ENCODE results near the gene KRT17.

GRCh38 chr17:41647940-41648410, 23.6 kb upstream of the KRT17 start:
- TF ChIP-seq CTCF (IDR thresholded peaks at IDR 0.05) = peak; percentile 89 to 97 (median 94)
- no peak for TF ChIP-seq POLR2A (IDR thresholded peaks at IDR 0.05)
